B cell (primary cell): ENCODE results near the gene CENPM. TPM values are rescaled to one million over a fixed set of nuclear protein-coding genes. Genes with fewer than 3 reads are reported as not detected.
A peak's percentile ranks its signal among the peaks of the same experiment; 100 is the strongest.

Experiments
- ATAC-seq: fragments of 200-7000 bp; cut with Tn5 transposase; one replicate; pipeline ENCODE4 v1.10.0; 2021; ENCODE audit warnings: low read depth, mild to moderate bottlenecking, moderate number of reproducible peaks, moderate library complexity
- CTCF ChIA-PET: fragments of 350-600 bp; sonication (Branson Sonifier 250); formaldehyde crosslinking; loops from one replicate; lab custom pipeline; 2021; ENCODE audit warnings: antibody characterized with exemption, inconsistent platforms; lab: Charles Lee
- POLR2A ChIA-PET: fragments of 350-600 bp; sonication (Branson Sonifier 250); formaldehyde crosslinking; loops from one replicate; lab custom pipeline; 2021; ENCODE audit warnings: antibody characterized with exemption; lab: Charles Lee
- DNase-seq: peaks from one replicate; pipeline ENCODE4 v3.0.0; 2013
- H2AFZ ChIP-seq: 2 replicates; pipeline ENCODE4 v1.6.1; 2012; ENCODE audit warnings: mild to moderate bottlenecking, low read depth, low read length; ENCODE audit not compliant: insufficient read depth, poor library complexity, severe bottlenecking
- H3K27ac ChIP-seq, 2 donors: 1 replicate in 1 of 2; 2 replicates in 1 of 2; pipeline ENCODE4 v1.5.1; 2012 to 2013; ENCODE audit warnings: low read length in 2 of 2, mild to moderate bottlenecking in 2 of 2, moderate library complexity in 1 of 2
- H3K27me3 ChIP-seq, 4 experiments: fragments of 200-600 bp in 1 of 4; sonication (generic) in 1 of 4; replicated peaks in 1 of 4; 1 replicate in 2 of 4; 2 replicates in 2 of 4; pipeline versions ENCODE4 v1.6.1 to v1.7.0; 2013 to 2016; ENCODE audit warnings: low read length in 3 of 4, mild to moderate bottlenecking in 2 of 4, mixed read lengths in 1 of 4, moderate library complexity in 1 of 4; ENCODE audit not compliant: insufficient read depth in 4 of 4, control insufficient read depth in 3 of 4; ENCODE audit errors: control extremely low read depth in 1 of 4
- H3K36me3 ChIP-seq, 2 experiments: replicated peaks in 1 of 2; 1 replicate in 1 of 2; 2 replicates in 1 of 2; pipeline versions ENCODE4 v1.6.1 to v1.7.1; 2013; ENCODE audit warnings: low read length in 1 of 2; ENCODE audit not compliant: insufficient read depth in 2 of 2, control insufficient read depth in 1 of 2; ENCODE audit errors: control extremely low read depth in 1 of 2, extremely low read depth in 1 of 2
- H3K4me1 ChIP-seq, 2 donors: fragments of 200-600 bp in 1 of 2; sonication (generic) in 1 of 2; 1 replicate in 1 of 2; 2 replicates in 1 of 2; pipeline versions ENCODE4 v1.5.1 to v1.6.1; 2013 to 2017; ENCODE audit warnings: low read length in 2 of 2; ENCODE audit not compliant: control insufficient read depth in 2 of 2, insufficient read depth in 2 of 2
- H3K4me2 ChIP-seq: replicated peaks from 2 replicates; pipeline ENCODE3; 2012; ENCODE audit warnings: mild to moderate bottlenecking, low read depth, low read length; ENCODE audit not compliant: poor library complexity, severe bottlenecking
- H3K4me3 ChIP-seq, 5 experiments: fragments of 200-600 bp in 1 of 5; sonication (generic) in 1 of 5; 1 replicate in 3 of 5; 2 replicates in 2 of 5; pipeline versions ENCODE4 v1.5.1 to v1.7.0; 2011 to 2016; ENCODE audit warnings: low read length in 4 of 5, mild to moderate bottlenecking in 4 of 5, low read depth in 2 of 5, control low read depth in 1 of 5, moderate library complexity in 1 of 5; ENCODE audit not compliant: insufficient read depth in 1 of 5; ENCODE audit errors: control extremely low read depth in 1 of 5, extremely low read depth in 1 of 5
- H3K79me2 ChIP-seq: fragments of 200-600 bp; sonication (generic); one replicate; pipeline ENCODE4 v1.6.0; 2016; ENCODE audit warnings: low read length; ENCODE audit not compliant: control insufficient read depth, insufficient read depth
- H3K9ac ChIP-seq: fragments of 200-600 bp; sonication (generic); 2 replicates; pipeline ENCODE4 v1.6.1; 2017; ENCODE audit warnings: mild to moderate bottlenecking, low read length, moderate library complexity
- H3K9me3 ChIP-seq, 3 donors: one replicate each; pipeline versions ENCODE4 v1.6.1 to v1.7.1; 2013; ENCODE audit warnings: low read length in 2 of 3; ENCODE audit not compliant: control insufficient read depth in 2 of 3, insufficient read depth in 1 of 3; ENCODE audit errors: control extremely low read depth in 1 of 3
- H4K20me1 ChIP-seq: 2 replicates; pipeline ENCODE4 v1.6.0; 2012; ENCODE audit warnings: mild to moderate bottlenecking, low read length; ENCODE audit not compliant: insufficient read depth, control insufficient read depth, poor library complexity, severe bottlenecking
- H3K27ac Mint-ChIP-seq: one replicate; pipeline ENCODE4 v1.8.0; 2021; ENCODE audit warnings: mixed read lengths
- H3K27me3 Mint-ChIP-seq: one replicate; pipeline ENCODE4 v1.8.0; 2021; ENCODE audit warnings: mixed read lengths
- H3K4me1 Mint-ChIP-seq: one replicate; pipeline ENCODE4 v1.8.0; 2021; ENCODE audit warnings: mixed read lengths
- H3K4me3 Mint-ChIP-seq: one replicate; pipeline ENCODE4 v1.8.0; 2021; ENCODE audit warnings: mixed read lengths
- H3K9me3 Mint-ChIP-seq: one replicate; pipeline ENCODE4 v1.8.0; 2022; ENCODE audit warnings: mixed read lengths; ENCODE audit not compliant: insufficient read depth
- CTCF ChIP-seq: fragments of 200-600 bp; IDR thresholded peaks from one replicate; pipeline ENCODE4 v1.8.0; 2022; ENCODE audit warnings: antibody characterized with exemption, mild to moderate bottlenecking
- EZH2 ChIP-seq: IDR thresholded peaks from 2 replicates; pipeline ENCODE4 v1.6.1; 2012; ENCODE audit warnings: borderline replicate concordance, low read depth, mild to moderate bottlenecking, moderate library complexity, low read length; ENCODE audit not compliant: insufficient read depth, poor library complexity, severe bottlenecking
- WGBS: methylation state at CpG from one replicate; pipeline ENCODE4 v1.1.5; 2013; ENCODE audit warnings: missing lambda C conversion rate; ENCODE audit not compliant: insufficient coverage; 5-methylcytosine and 5-hydroxymethylcytosine counted together
- intact Hi-C: fragments of 100-400 bp; cut with micrococcal nuclease; formaldehyde crosslinking; loops from one replicate; pipeline ENCODE4 v1.10.0; 2022
- polyA plus RNA-seq: library from polyadenylated mRNA; depleted of rRNA; stranded (reverse); fragments of >200 nt; gene quantifications from 2 replicates; pipeline ENCODE4 v1.2.3, GENCODE V29; 2012
- total RNA-seq, 2 donors: library from RNA; stranded (reverse); fragments of 120-200 nt in 1 of 2; gene quantifications; 1 replicate in 1 of 2; 2 replicates in 1 of 2; pipeline versions ENCODE4 v1.2.3 to v1.2.4, GENCODE V29; 2013 to 2022

Gene CENPM
- total and polyA plus RNA-seq, 2 donors (not counting 1 experiment from before 2014, with no cell fraction given) = 30.7 to 43.8 TPM

- Mint-ChIP-seq H3K4me1 (peaks cover 73% of the 10 kb centered on the region), H3K27me3 (peaks cover 9% of the 10 kb centered on the region), H3K9me3 (no peaks in the 10 kb centered on the region), H3K27ac (peak overlapping the region; percentile 78), H3K4me3 (peak overlapping the region; percentile 79)
- TF ChIP-seq EZH2 (no peak), CTCF (no peak)
- POLR2A ChIA-PET = interaction anchor here (0.6 to 16.8 kb wide), 5 partner anchors 19 to 135 kb away, joined by 4 to 960 read pairs (median 6); partner anchors contain the start of gene SMIM45
- Histone ChIP-seq H4K20me1 (peaks cover 50% of the 10 kb centered on the region), H3K27ac (peak overlapping the region in 1 of 2 donors; percentile 59), H3K27me3 (peaks cover 0 to 37% (median 19%) of the 10 kb centered on the region in 4 experiments), H3K4me1 (peaks cover 79 to 80% of the 10 kb centered on the region in 2 donors), H3K9me3 (peaks cover 0 to 14% (median 0%) of the 10 kb centered on the region in 3 donors), H3K79me2 (peaks cover 42% of the 10 kb centered on the region), H2AFZ (no peak overlapping the region), H3K9ac (peak overlapping the region; percentile 65), H3K4me2 (peak overlapping the region; percentile 90), H3K36me3 (no peaks in the 10 kb centered on the region), H3K4me3 (peak overlapping the region in 3 of 5 experiments; percentile 47 to 64 (median 47))
- WGBS = 68% methylated on average over 6 of the region's 11 CpGs
- intact Hi-C loops = no loop called here
- no peak for ATAC-seq
- CTCF ChIA-PET = interaction anchor here (0.7 to 17.9 kb wide), 5 partner anchors 8 to 54 kb away, joined by 3 to 499 read pairs (median 3); partner anchors contain the start of gene TNFRSF13C
- peak; percentile 61 for DNase-seq
Observed at GRCh38 chr22:41915786-41916493, 31.0 kb downstream of the CENPM start.
